NCI-H460 (cell line): Measurements from ENCODE around the gene SKIL. TPM values are rescaled to one million over a fixed set of nuclear protein-coding genes. Genes with fewer than 3 reads are reported as not detected.

Experiments
- DNase-seq: peaks from one replicate; pipeline ENCODE4 v3.0.0-alpha.2; 2016; ENCODE audit warnings: low read depth; ENCODE audit errors: extremely low read depth
- total RNA-seq: library from RNA; depleted of rRNA; stranded (reverse); fragments of >200 nt; shearing (Covaris generic); gene quantifications from 2 replicates; pipeline ENCODE4 v1.2.3, GENCODE V29; 2014; rRNA removed

Gene SKIL
- total RNA-seq, 1 experiment from 2014 or later: 33.4 TPM

GRCh38 chr3:170431054-170431453 is 73.5 kb downstream of the SKIL start:
- DNase-seq: no peak

DNA sequence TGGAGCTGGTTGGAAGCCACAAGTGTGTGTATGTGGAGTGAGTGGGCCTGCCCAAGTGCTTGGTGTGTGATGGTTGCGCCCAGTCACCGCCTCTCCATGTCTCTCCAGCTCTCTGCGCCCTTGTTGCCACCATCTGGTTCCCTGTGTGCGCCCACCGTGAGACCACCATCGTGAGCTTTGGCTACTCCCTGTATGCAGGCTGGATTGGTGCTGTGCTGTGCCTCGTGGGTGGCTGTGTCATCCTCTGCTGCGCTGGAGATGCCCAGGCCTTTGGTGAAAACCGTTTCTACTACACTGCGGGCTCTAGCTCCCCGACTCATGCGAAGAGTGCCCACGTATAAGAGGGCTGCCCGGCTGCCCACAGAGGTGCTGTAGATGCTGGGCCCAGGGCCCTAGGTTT is 74.9 kb downstream of the SKIL start:
- no peak for DNase-seq

GRCh38 chr3:170436697-170437096 is 79.2 kb downstream of the SKIL start:
- no peak for DNase-seq

DNA sequence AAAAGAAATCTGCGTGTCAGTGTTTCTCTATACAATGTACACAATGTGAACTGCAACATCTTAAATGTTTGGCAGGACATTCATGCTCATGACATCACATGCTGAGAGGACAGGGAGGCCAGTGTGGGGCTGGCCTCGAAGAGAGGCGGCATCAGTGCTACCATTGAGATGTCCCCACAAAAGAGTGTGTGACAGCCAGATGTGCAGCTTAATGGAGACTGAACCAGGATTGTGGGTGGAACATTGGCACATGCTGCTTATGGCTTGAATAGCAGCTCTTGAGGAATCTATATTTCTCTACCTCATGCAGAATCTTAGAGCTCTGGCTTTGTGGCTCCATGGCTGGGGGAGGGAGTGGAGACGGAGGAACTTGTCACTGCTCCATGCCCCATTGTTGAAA is 79.7 kb downstream of the SKIL start:
- no peak for DNase-seq

- DNase-seq: no peak
Measured at GRCh38 chr3:170437696-170438407, 80.3 kb downstream of the SKIL start.

GRCh38 chr3:170438836-170439235 is 81.3 kb downstream of the SKIL start:
- no peak for DNase-seq

DNA sequence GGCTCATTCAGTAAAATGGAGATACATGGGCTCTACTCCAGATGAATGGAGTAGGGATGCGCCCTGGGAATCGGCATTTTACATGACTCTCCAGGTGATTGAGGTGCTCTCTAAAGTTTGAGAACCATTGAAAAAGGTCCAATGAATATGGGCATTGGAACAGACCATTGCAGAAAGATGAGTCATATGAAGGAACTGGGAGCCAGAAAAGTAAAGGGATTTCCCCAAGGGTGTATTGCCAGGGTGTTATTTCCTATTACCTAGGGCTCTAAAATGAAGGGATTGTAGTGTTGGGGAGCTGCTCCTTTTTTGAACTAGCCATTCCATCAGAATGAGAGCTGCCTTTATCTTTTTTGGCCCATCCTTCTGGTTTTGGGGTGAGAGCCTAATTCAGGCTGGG is 82.8 kb downstream of the SKIL start:
- DNase-seq: no peak

DNA sequence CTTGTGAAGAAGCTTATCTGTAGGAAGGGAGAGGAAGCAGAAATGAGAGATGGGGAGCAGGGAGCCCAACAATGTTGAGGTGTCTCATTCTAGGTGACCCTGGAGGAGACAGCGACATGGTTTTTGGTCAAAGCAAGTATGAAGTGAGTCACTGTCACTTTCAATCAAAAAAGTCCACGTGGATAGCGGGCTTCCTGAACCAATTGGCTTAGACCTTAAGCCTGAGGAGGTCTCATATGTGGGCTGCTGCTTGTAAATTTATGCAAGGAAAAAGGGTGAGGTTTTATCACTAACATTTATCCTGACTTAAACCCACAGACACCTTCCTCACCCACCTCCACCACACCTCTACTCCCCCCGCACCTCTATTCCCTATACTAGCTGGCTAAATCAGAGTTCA is 83.9 kb downstream of the SKIL start:
- DNase-seq: no peak

- no peak for DNase-seq
Measured at GRCh38 chr3:170442947-170443346, 85.4 kb downstream of the SKIL start.

GRCh38 chr3:170443457-170443856 is 85.9 kb downstream of the SKIL start:
- no peak for DNase-seq

Other genes with a start within 250 kb of the SKIL start
- 25.7 and 30.3 TPM in 2 replicates for gene PHC3, start 176.0 kb upstream of the SKIL start, total RNA-seq
- gene PRKCI, start 135.3 kb upstream of the SKIL start, total RNA-seq: 34.1 and 38.8 TPM in 2 replicates
- 0.38 and 0.72 TPM in 2 replicates for gene CLDN11, start 61.2 kb downstream of the SKIL start, total RNA-seq
- not detected in 2 replicates for gene SLC7A14, start 228.4 kb downstream of the SKIL start, total RNA-seq